ENCODE data around the gene FBXL16. TPM values are rescaled to one million over a fixed set of nuclear protein-coding genes. Genes with fewer than 3 reads are reported as not detected.

The FBXL16 gene
- total and polyA plus RNA-seq, 2 of the 13 experiments (the other 11 are each of a cell fraction or from before 2014, with no cell fraction given) = 0.22 to 2.0 TPM

GRCh38 chr16:648071-648780, 57.4 kb downstream of the FBXL16 start (continued):
- peak; percentile 56 for TF ChIP-seq GATAD2A (CRISPR knock-in tag; IDR thresholded peaks at IDR 0.05)
- TF ChIP-seq SALL1 (CRISPR knock-in tag; IDR thresholded peaks at IDR 0.05) = no peak; the same call in 1 of the 2 replicates
- TF ChIP-seq ZNF687 (CRISPR knock-in tag; IDR thresholded peaks at IDR 0.05) = no peak
- TF ChIP-seq KLF15 (CRISPR knock-in tag; IDR thresholded peaks at IDR 0.05; ENCODE audit: borderline replicate concordance) = no peak
- no peak for TF ChIP-seq ZNF292 (CRISPR knock-in tag; IDR thresholded peaks at IDR 0.05; ENCODE audit: borderline replicate concordance, low read depth)
- no peak for TF ChIP-seq TAF15 (IDR thresholded peaks at IDR 0.05; ENCODE audit: low read depth, low read length, poor library complexity, severe bottlenecking)
- no peak for TF ChIP-seq U2AF1 (optimal IDR thresholded peaks at IDR 0.05; ENCODE audit: low read depth, low read length)
- TF ChIP-seq U2AF2 (IDR thresholded peaks at IDR 0.05; ENCODE audit: low read depth, low read length) = no peak
- no peak for TF ChIP-seq PRDM15 (CRISPR knock-in tag; IDR thresholded peaks at IDR 0.05)
- TF ChIP-seq MAX (IDR thresholded peaks at IDR 0.05) = peak; percentile 66; the same call in 1 of the 2 replicates
- no peak for TF ChIP-seq ZNF446 (CRISPR knock-in tag; IDR thresholded peaks at IDR 0.05)
- no peak for TF ChIP-seq ZKSCAN8 (CRISPR knock-in tag; IDR thresholded peaks at IDR 0.05; ENCODE audit: borderline replicate concordance)
- TF ChIP-seq DNMT3B (CRISPR knock-in tag; conservative IDR thresholded peaks at IDR 0.05) = 0 out of 2 replicates have a peak, but pooled peaks have one; percentile 35
- no peak for TF ChIP-seq ZNF12 (CRISPR knock-in tag; IDR thresholded peaks at IDR 0.05)
- no peak for TF ChIP-seq NCOA1 (CRISPR knock-in tag; IDR thresholded peaks at IDR 0.05)
- peak; percentile 83 for TF ChIP-seq ZNF740 (CRISPR knock-in tag; IDR thresholded peaks at IDR 0.05)
- no peak for TF ChIP-seq MXD1 (CRISPR knock-in tag; IDR thresholded peaks at IDR 0.05)
- peak; percentile 15; the same call in 1 of the 2 replicates for TF ChIP-seq HNF1B (CRISPR knock-in tag; IDR thresholded peaks at IDR 0.05)
- 0 out of 2 replicates have a peak, but pooled peaks have one; percentile 52 for TF ChIP-seq IRX3 (CRISPR knock-in tag; IDR thresholded peaks at IDR 0.05; ENCODE audit: borderline replicate concordance, low read depth)
